H9 (cell line): ENCODE measurements around the gene MTCL1. TPM values are rescaled to one million over a fixed set of nuclear protein-coding genes. Genes with fewer than 3 reads are reported as not detected.

ENCODE experiments used
- DNase-seq: peaks from one replicate; pipeline ENCODE4 v3.0.0-alpha.2; 2017
- H2AFZ ChIP-seq: one replicate; pipeline ENCODE4 v1.6.1; 2013; ENCODE audit warnings: mild to moderate bottlenecking, low read length, control low read depth, moderate library complexity
- H2AK5ac ChIP-seq: 2 replicates; pipeline ENCODE4 v1.6.1; 2013; ENCODE audit warnings: low read length, control low read depth, mixed read lengths; ENCODE audit not compliant: insufficient read length
- H2BK120ac ChIP-seq: one replicate; pipeline ENCODE4 v1.6.1; 2013; ENCODE audit warnings: low read depth, mild to moderate bottlenecking, low read length, control low read depth, inconsistent platforms; ENCODE audit not compliant: poor library complexity, severe bottlenecking
- H2BK12ac ChIP-seq: 2 replicates; pipeline ENCODE4 v1.6.1; 2013; ENCODE audit warnings: low read length, control low read depth, mixed read lengths, low read depth; ENCODE audit not compliant: insufficient read length
- H2BK15ac ChIP-seq: 2 replicates; pipeline ENCODE4 v1.6.1; 2013; ENCODE audit warnings: low read depth, low read length, control low read depth
- H2BK20ac ChIP-seq: one replicate; pipeline ENCODE4 v1.6.1; 2013; ENCODE audit warnings: low read depth, mild to moderate bottlenecking, low read length, control low read depth, inconsistent platforms; ENCODE audit not compliant: poor library complexity, severe bottlenecking
- H2BK5ac ChIP-seq: 2 replicates; pipeline ENCODE4 v1.6.1; 2013; ENCODE audit warnings: low read length, control low read depth, mixed read lengths; ENCODE audit not compliant: insufficient read length
- H3K14ac ChIP-seq: 2 replicates; pipeline ENCODE4 v1.6.1; 2013; ENCODE audit warnings: low read length, control low read depth; ENCODE audit not compliant: insufficient read depth
- H3K18ac ChIP-seq: 2 replicates; pipeline ENCODE4 v1.6.1; 2013; ENCODE audit warnings: low read depth, mild to moderate bottlenecking, mixed read lengths, low read length, control low read depth; ENCODE audit not compliant: insufficient read length
- H3K23ac ChIP-seq: 2 replicates; pipeline ENCODE4 v1.6.1; 2013; ENCODE audit warnings: low read length, control low read depth, mixed read lengths, low read depth; ENCODE audit not compliant: insufficient read length
- H3K23me2 ChIP-seq: 2 replicates; pipeline ENCODE4 v1.6.1; 2013; ENCODE audit warnings: low read depth, mild to moderate bottlenecking, mixed read lengths, low read length, control low read depth; ENCODE audit not compliant: insufficient read length, poor library complexity, severe bottlenecking
- H3K27ac ChIP-seq: 2 replicates; pipeline ENCODE4 v1.5.1; 2013; ENCODE audit warnings: low read length, control low read depth, mixed read lengths, low read depth; ENCODE audit not compliant: insufficient read length
- H3K27me3 ChIP-seq: 2 replicates; pipeline ENCODE4 v1.6.1; 2013; ENCODE audit warnings: low read length, control low read depth, inconsistent platforms; ENCODE audit not compliant: insufficient read depth
- H3K4ac ChIP-seq: 2 replicates; pipeline ENCODE4 v1.6.1; 2013; ENCODE audit warnings: low read depth, mild to moderate bottlenecking, control low read depth, inconsistent platforms, low read length, moderate library complexity
- H3K4me1 ChIP-seq: 2 replicates; pipeline ENCODE4 v1.6.1; 2013; ENCODE audit warnings: low read length, control low read depth, inconsistent platforms; ENCODE audit not compliant: insufficient read depth
- H3K4me2 ChIP-seq: 2 replicates; pipeline ENCODE4 v1.6.1; 2013; ENCODE audit warnings: low read length, control low read depth, mixed read lengths; ENCODE audit not compliant: insufficient read length, insufficient read depth
- H3K56ac ChIP-seq: 2 replicates; pipeline ENCODE4 v1.6.1; 2013; ENCODE audit warnings: low read depth, mild to moderate bottlenecking, mixed read lengths, low read length, control low read depth; ENCODE audit not compliant: insufficient read length
- H3K79me1 ChIP-seq: 2 replicates; pipeline ENCODE4 v1.6.1; 2013; ENCODE audit warnings: low read depth, mild to moderate bottlenecking, moderate library complexity, low read length, control low read depth, inconsistent platforms; ENCODE audit not compliant: insufficient read depth, poor library complexity, severe bottlenecking
- H3K79me2 ChIP-seq: 2 replicates; pipeline ENCODE4 v1.6.1; 2013; ENCODE audit warnings: low read length, control low read depth, inconsistent platforms; ENCODE audit not compliant: insufficient read depth
- H3K9ac ChIP-seq: 2 replicates; pipeline ENCODE4 v1.6.1; 2013; ENCODE audit warnings: low read length, control low read depth, mixed read lengths; ENCODE audit not compliant: insufficient read length; ENCODE audit errors: extremely low read depth
- H3K9me3 ChIP-seq: one replicate; pipeline ENCODE4 v1.6.1; 2013; ENCODE audit warnings: low read depth, low read length, inconsistent platforms; ENCODE audit not compliant: control insufficient read depth
- H3T11ph ChIP-seq: one replicate; pipeline ENCODE4 v1.6.1; 2013; ENCODE audit warnings: mild to moderate bottlenecking, low read length, control low read depth, inconsistent platforms
- H4K20me1 ChIP-seq: one replicate; pipeline ENCODE4 v1.6.1; 2013; ENCODE audit not compliant: control insufficient read depth, insufficient read length, insufficient read depth
- H4K5ac ChIP-seq: 2 replicates; pipeline ENCODE4 v1.6.1; 2013; ENCODE audit warnings: low read depth, mild to moderate bottlenecking, mixed read lengths, low read length, control low read depth; ENCODE audit not compliant: insufficient read length
- H4K8ac ChIP-seq: replicated peaks from 2 replicates; pipeline ENCODE4 v1.6.1; 2013; ENCODE audit warnings: low read length, control low read depth, mixed read lengths, low read depth; ENCODE audit not compliant: insufficient read length
- H4K91ac ChIP-seq: 2 replicates; pipeline ENCODE4 v1.6.1; 2013; ENCODE audit warnings: low read depth, mild to moderate bottlenecking, moderate library complexity, mixed read lengths, low read length, control low read depth; ENCODE audit not compliant: insufficient read length
- H3K27ac Mint-ChIP-seq, 3 experiments: 2 replicates in 2 of 3; 3 replicates in 1 of 3; pipeline ENCODE4 v1.8.0; 2020 to 2021; ENCODE audit warnings: mixed read lengths in 3 of 3, mild to moderate bottlenecking in 1 of 3, moderate library complexity in 1 of 3
- H3K27me3 Mint-ChIP-seq: 2 replicates; pipeline ENCODE4 v1.8.0; 2021; ENCODE audit warnings: low read depth, mild to moderate bottlenecking, moderate library complexity, mixed read lengths
- H3K36me3 Mint-ChIP-seq, 3 experiments: 2 replicates in 2 of 3; 3 replicates in 1 of 3; pipeline ENCODE4 v1.8.0; 2020 to 2021; ENCODE audit warnings: low read depth in 3 of 3, mixed read lengths in 3 of 3; ENCODE audit not compliant: insufficient read depth in 1 of 3
- H3K4me1 Mint-ChIP-seq, 2 experiments: 2 replicates each; pipeline ENCODE4 v1.8.0; 2020; ENCODE audit warnings: mixed read lengths in 2 of 2
- H3K4me3 Mint-ChIP-seq, 2 experiments: 2 replicates in 1 of 2; 3 replicates in 1 of 2; pipeline ENCODE4 v1.8.0; 2020 to 2021; ENCODE audit warnings: mild to moderate bottlenecking in 2 of 2, mixed read lengths in 2 of 2, moderate library complexity in 1 of 2
- H3K9me3 Mint-ChIP-seq, 2 experiments: 2 replicates in 1 of 2; 3 replicates in 1 of 2; pipeline ENCODE4 v1.8.0; 2020; ENCODE audit warnings: mild to moderate bottlenecking in 2 of 2, mixed read lengths in 2 of 2, moderate library complexity in 1 of 2
- WGBS: extraction: QIAGEN DNeasy Blood & Tissue Kit; methylation state at CpG from one replicate; pipeline ENCODE4 v1.1.7; 2013; ENCODE audit warnings: missing lambda C conversion rate, low lambda C conversion rate, mixed read lengths; ENCODE audit not compliant: insufficient read length; ENCODE audit errors: extremely low coverage; 5-methylcytosine and 5-hydroxymethylcytosine counted together
- total RNA-seq: library from RNA; stranded (reverse); gene quantifications from 2 replicates; pipeline ENCODE4 v1.2.1, GENCODE V29; 2021
- TF ChIP-seq, protein P1 (sequence below): fragments of 200-600 bp; sonication (generic); conservative IDR thresholded peaks from 3 replicates; pipeline ENCODE4 v1.8.0; 2021; ENCODE audit warnings: antibody characterized with exemption, mild to moderate bottlenecking

Gene MTCL1
- total RNA-seq, 1 experiment from 2014 or later, result 50.7 TPM

- H2BK120ac ChIP-seq, result no peak overlapping the region
- no peak overlapping the region for H2BK20ac ChIP-seq
- Mint-ChIP-seq H3K9me3 (no peaks in the 10 kb centered on the region), H3K4me3 (no peak overlapping the region), H3K27me3 (no peaks in the 10 kb centered on the region), H3K27ac (no peak overlapping the region), H3K4me1 (peaks cover 39 to 43% of the 10 kb centered on the region in 2 experiments), H3K36me3 (no peaks in the 10 kb centered on the region)
- no peaks in the 10 kb centered on the region for H3K79me1 ChIP-seq
- H3K4ac ChIP-seq, result no peak overlapping the region
- no peaks in the 10 kb centered on the region for H3K79me2 ChIP-seq
- DNase-seq, result no peak
- no peak overlapping the region for H2BK12ac ChIP-seq
- no peak overlapping the region for H4K8ac ChIP-seq
- H3K23ac ChIP-seq, result no peak overlapping the region
- H3K56ac ChIP-seq, result no peak overlapping the region
- H4K20me1 ChIP-seq, result no peaks in the 10 kb centered on the region
- TF ChIP-seq, protein P1, sequence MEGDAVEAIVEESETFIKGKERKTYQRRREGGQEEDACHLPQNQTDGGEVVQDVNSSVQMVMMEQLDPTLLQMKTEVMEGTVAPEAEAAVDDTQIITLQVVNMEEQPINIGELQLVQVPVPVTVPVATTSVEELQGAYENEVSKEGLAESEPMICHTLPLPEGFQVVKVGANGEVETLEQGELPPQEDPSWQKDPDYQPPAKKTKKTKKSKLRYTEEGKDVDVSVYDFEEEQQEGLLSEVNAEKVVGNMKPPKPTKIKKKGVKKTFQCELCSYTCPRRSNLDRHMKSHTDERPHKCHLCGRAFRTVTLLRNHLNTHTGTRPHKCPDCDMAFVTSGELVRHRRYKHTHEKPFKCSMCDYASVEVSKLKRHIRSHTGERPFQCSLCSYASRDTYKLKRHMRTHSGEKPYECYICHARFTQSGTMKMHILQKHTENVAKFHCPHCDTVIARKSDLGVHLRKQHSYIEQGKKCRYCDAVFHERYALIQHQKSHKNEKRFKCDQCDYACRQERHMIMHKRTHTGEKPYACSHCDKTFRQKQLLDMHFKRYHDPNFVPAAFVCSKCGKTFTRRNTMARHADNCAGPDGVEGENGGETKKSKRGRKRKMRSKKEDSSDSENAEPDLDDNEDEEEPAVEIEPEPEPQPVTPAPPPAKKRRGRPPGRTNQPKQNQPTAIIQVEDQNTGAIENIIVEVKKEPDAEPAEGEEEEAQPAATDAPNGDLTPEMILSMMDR, result no peak
- H2BK15ac ChIP-seq, result no peak overlapping the region
- H3K9me3 ChIP-seq, result no peaks in the 10 kb centered on the region
- H3K23me2 ChIP-seq, result no peaks in the 10 kb centered on the region
- no peak overlapping the region for H3T11ph ChIP-seq
- H3K4me1 ChIP-seq, result peaks cover 10% of the 10 kb centered on the region; the same call in 1 of the 2 replicates
- no peak overlapping the region for H2AFZ ChIP-seq
- no peak overlapping the region; the same call in 1 of the 2 replicates for H3K14ac ChIP-seq
- no peak overlapping the region for H3K9ac ChIP-seq
- no peak overlapping the region for H4K5ac ChIP-seq
- H3K4me2 ChIP-seq, result no peak overlapping the region
- WGBS, result no CpG with 5 or more reads among the region's 13 CpGs
- H3K18ac ChIP-seq, result no peak overlapping the region
- H2AK5ac ChIP-seq, result no peak overlapping the region
- H3K27ac ChIP-seq, result no peak overlapping the region
- H3K27me3 ChIP-seq, result no peaks in the 10 kb centered on the region
- no peak overlapping the region for H2BK5ac ChIP-seq
- H4K91ac ChIP-seq, result no peak overlapping the region
Measured at GRCh38 chr18:8689517-8689916, 15.8 kb upstream of the MTCL1 start.
